Measurements from ENCODE around the gene TAB2.

TAB2 gene

DNA sequence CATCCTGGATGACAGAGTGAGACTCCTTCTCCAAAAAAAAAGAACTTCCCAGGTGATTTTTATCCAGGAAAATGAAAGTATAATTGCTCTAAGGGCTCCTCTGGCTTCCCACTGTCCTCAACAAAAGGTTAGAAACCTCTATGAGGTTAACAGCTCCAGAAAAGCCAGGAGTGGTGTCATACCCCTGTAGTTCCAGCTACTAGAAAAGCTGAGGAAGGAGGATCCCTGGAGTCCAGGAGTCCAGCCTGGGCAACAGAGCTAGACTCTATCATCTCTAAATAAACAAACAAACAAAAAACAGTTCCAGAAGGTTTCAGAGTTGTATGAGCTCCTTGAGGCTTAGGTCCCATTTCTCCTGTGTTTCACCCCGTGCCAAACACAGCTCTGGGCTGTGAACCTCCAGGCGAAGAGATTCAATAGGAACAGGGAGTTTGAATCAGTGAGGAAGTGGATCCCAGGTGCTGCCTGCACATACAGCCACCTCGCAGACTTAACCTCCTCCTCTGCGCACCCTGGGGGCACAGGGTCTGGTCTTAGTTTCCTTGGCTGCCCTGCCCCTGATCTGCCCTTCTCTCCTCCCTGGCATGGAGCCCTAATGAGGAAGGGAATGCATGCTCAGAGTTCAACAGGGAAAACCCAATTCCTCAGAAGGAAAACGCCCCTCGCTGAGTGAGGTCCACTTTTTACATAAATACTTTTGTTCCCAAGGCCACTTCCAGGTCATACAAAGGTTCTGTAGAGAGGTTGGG, 136.3 kb downstream of the TAB2 start:
- TF ChIP-seq TAF1 (IDR thresholded peaks at IDR 0.05; ENCODE audit: borderline replicate concordance, insufficient read depth, low read length) (no peak), SIN3A (IDR thresholded peaks at IDR 0.05; ENCODE audit: borderline replicate concordance, insufficient read depth, low read length) (no peak)

DNA sequence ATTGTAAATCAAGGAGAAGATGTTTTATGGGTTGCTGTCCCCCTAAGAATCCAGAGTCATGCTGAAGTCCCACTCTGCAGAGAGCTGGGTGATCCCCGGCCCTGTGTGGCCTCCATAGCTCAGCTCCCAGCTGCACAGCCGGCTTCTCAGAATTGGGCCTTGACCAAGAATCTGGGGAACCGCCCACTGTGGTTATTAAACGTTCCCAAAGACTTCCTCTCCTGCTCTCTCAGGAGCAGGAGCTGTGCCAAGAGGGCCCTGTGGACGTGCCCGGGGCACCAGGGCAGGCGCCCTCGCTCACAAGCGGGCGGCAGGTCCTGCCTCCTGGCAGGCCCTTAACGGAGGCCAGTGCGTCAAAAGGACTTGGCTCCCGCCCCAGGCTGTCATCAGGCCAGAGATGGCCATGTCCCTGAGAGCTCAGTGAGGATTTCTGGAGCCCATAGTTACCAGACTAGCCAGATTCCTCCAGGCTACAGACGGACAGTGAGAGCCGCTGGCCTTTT, 136.9 kb downstream of the TAB2 start:
- TF ChIP-seq FOXP2 (optimal IDR thresholded peaks at IDR 0.05; ENCODE audit: borderline replicate concordance, extremely low read depth, extremely low read length, insufficient read depth), result no peak
- TF ChIP-seq POLR2AphosphoS5 (IDR thresholded peaks at IDR 0.05; ENCODE audit: low read depth, low read length), result no peak
- TF ChIP-seq, protein P1, sequence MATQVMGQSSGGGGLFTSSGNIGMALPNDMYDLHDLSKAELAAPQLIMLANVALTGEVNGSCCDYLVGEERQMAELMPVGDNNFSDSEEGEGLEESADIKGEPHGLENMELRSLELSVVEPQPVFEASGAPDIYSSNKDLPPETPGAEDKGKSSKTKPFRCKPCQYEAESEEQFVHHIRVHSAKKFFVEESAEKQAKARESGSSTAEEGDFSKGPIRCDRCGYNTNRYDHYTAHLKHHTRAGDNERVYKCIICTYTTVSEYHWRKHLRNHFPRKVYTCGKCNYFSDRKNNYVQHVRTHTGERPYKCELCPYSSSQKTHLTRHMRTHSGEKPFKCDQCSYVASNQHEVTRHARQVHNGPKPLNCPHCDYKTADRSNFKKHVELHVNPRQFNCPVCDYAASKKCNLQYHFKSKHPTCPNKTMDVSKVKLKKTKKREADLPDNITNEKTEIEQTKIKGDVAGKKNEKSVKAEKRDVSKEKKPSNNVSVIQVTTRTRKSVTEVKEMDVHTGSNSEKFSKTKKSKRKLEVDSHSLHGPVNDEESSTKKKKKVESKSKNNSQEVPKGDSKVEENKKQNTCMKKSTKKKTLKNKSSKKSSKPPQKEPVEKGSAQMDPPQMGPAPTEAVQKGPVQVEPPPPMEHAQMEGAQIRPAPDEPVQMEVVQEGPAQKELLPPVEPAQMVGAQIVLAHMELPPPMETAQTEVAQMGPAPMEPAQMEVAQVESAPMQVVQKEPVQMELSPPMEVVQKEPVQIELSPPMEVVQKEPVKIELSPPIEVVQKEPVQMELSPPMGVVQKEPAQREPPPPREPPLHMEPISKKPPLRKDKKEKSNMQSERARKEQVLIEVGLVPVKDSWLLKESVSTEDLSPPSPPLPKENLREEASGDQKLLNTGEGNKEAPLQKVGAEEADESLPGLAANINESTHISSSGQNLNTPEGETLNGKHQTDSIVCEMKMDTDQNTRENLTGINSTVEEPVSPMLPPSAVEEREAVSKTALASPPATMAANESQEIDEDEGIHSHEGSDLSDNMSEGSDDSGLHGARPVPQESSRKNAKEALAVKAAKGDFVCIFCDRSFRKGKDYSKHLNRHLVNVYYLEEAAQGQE (IDR thresholded peaks at IDR 0.05; ENCODE audit: insufficient read depth in 1 of 2, low read depth in 2 of 2, low read length in 2 of 2), result no peak
- TF ChIP-seq TAF1 (IDR thresholded peaks at IDR 0.05; ENCODE audit: borderline replicate concordance, insufficient read depth, low read length), result no peak

DNA sequence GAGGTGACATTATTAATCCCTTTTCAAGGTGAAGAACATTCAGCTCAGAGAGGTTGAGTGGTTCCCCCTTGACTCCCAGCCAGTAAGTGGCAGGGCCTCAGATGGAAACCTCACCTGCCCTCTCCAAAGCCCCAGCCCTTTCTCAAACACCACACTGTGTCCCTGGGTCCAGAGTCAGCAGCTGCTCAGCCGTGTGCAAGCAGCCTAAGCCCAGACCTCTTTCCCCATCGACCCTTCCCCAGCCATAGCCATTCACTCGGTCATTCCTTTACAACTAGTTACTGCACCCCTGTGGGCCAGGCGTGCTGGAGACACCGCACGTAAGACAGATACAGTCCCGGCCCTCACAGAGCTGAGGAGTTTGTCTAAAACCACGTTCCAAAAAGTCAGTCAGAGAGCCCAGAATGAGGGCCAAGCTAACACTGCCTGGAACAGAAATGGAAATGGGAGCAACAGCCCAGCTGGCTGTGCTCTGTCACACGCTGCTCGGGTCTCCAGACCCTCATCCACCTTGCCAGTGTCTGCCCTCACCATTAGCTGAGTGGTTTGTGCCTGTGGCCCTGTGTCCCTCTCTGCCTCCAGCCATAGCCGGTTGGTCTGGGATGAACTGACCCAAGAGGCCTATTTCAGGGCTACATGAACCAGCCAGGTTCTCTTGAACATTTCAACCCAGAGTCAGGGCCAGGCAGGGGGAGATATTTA, 137.7 kb downstream of the TAB2 start:
- TF ChIP-seq FOXP2 (optimal IDR thresholded peaks at IDR 0.05; ENCODE audit: borderline replicate concordance, extremely low read depth, extremely low read length, insufficient read depth) (no peak), SIN3A (IDR thresholded peaks at IDR 0.05; ENCODE audit: borderline replicate concordance, insufficient read depth, low read length) (no peak), TAF1 (IDR thresholded peaks at IDR 0.05; ENCODE audit: borderline replicate concordance, insufficient read depth, low read length) (no peak), POLR2AphosphoS5 (IDR thresholded peaks at IDR 0.05; ENCODE audit: low read depth, low read length) (no peak)
- TF ChIP-seq, protein P1 (IDR thresholded peaks at IDR 0.05; ENCODE audit: insufficient read depth in 1 of 2, low read depth in 2 of 2, low read length in 2 of 2), result no peak

DNA sequence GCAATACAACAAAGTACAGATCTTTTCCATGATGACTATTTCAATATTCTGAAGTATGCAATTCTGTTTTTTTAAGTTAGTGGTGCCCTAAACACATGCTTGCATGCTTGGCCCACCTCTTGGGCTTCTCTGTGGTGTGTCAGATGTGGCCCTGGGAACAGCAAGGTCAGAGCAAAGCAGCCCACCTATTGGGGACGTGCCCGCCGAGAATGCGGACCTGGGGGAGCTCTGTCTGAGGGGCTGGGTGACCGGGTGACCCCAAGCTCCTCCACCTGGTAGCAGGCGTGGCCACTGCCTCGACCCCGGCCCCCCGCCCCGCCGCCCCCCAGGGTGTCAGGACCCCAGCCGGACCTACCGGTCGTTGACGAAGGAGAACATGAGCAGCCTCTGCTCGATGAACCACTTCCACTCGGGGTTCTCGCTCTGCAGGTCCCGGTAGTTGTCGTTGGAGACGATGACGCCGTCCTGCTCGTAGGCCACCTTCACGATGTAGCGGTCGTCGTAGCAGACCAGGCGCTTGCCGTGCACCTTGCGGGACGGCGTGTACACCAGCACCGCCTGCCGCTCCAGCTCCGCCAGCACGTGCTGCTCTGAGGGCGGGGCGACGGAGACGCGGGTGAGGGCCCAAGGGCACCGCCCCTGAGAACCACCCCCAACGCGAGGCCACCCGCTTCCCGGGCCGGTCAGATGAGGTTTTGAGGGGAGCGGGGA, 139.0 kb downstream of the TAB2 start:
- TF ChIP-seq POLR2AphosphoS5 (IDR thresholded peaks at IDR 0.05; ENCODE audit: low read depth, low read length) (no peak), FOXP2 (optimal IDR thresholded peaks at IDR 0.05; ENCODE audit: borderline replicate concordance, extremely low read depth, extremely low read length, insufficient read depth) (no peak), TAF1 (IDR thresholded peaks at IDR 0.05; ENCODE audit: borderline replicate concordance, insufficient read depth, low read length) (no peak), SIN3A (IDR thresholded peaks at IDR 0.05; ENCODE audit: borderline replicate concordance, insufficient read depth, low read length) (no peak)
- TF ChIP-seq, protein P1 (IDR thresholded peaks at IDR 0.05; ENCODE audit: insufficient read depth in 1 of 2, low read depth in 2 of 2, low read length in 2 of 2), result no peak

DNA sequence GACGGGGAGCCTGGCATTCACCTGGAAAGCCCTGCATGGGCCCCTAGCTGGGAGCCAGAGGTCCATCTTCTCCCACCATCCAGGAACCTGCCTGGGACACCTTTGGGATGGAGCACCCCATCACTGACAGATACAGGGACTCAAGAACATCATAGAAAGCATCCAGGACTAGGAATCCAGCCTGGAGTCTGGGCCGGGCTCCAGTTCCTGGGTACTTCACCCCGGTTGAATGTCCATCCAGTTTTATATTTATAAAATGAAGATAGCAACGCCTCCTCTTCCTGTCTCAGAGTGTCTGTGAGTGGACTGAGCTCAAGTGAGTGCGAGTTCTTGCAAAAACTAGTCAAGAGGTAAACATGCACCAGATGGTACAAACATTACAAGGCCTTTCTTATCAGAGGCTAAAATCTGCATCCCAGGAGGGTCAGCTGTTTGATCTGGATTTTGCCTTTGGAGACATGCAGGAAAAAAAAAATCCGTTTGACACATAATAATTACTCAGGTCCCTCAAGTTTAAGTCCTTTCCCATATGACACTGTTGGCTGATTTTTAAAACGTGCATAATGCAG, 139.9 kb downstream of the TAB2 start:
- TF ChIP-seq FOXP2 (optimal IDR thresholded peaks at IDR 0.05; ENCODE audit: borderline replicate concordance, extremely low read depth, extremely low read length, insufficient read depth), result no peak
- TF ChIP-seq POLR2AphosphoS5 (IDR thresholded peaks at IDR 0.05; ENCODE audit: low read depth, low read length), result no peak
- TF ChIP-seq TAF1 (IDR thresholded peaks at IDR 0.05; ENCODE audit: borderline replicate concordance, insufficient read depth, low read length), result no peak
- TF ChIP-seq SIN3A (IDR thresholded peaks at IDR 0.05; ENCODE audit: borderline replicate concordance, insufficient read depth, low read length), result no peak
- TF ChIP-seq, protein P1 (IDR thresholded peaks at IDR 0.05; ENCODE audit: insufficient read depth in 1 of 2, low read depth in 2 of 2, low read length in 2 of 2), result no peak
